Tibial nerve (tissue), 3 donors: Measurements from ENCODE around the gene TSFM.

Source experiments
- POLR2A ChIP-seq, 2 donors: fragments of 450-650 bp; IDR thresholded peaks; one replicate each; pipeline ENCODE4 v1.6.1; 2017; ENCODE audit warnings: antibody characterized with exemption in 2 of 2, mild to moderate bottlenecking in 2 of 2, moderate library complexity in 2 of 2
- TF ChIP-seq, protein P1 (sequence below), 5 experiments: fragments of 200-600 bp in 3 of 5; fragments of 450-650 bp in 2 of 5; sonication (generic) in 3 of 5; IDR thresholded peaks; one replicate each; pipeline ENCODE4 v1.5.1; 2016 to 2019; ENCODE audit warnings: antibody characterized with exemption in 5 of 5, mild to moderate bottlenecking in 3 of 5, moderate library complexity in 2 of 5

DNA sequence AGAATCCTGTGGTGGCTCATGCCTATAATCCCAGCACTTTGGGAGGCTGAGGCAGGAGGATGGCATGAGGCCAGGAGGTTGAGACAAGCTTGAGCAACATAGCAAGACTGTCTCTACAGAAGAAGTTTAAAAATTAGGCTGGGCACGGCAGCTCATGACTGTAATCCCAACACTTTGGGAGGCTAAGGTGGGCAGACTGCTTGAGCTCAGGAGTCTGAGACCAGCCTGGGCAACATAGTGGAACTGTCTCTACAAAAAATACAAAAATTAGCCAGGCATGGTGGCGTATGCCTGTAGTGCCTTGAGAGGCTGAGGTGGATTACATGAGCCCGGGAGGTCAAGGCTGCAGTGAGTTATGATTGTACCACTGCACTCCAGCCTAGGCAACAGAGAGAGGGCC is 14.7 kb upstream of the TSFM start:
- TF ChIP-seq, protein P1, sequence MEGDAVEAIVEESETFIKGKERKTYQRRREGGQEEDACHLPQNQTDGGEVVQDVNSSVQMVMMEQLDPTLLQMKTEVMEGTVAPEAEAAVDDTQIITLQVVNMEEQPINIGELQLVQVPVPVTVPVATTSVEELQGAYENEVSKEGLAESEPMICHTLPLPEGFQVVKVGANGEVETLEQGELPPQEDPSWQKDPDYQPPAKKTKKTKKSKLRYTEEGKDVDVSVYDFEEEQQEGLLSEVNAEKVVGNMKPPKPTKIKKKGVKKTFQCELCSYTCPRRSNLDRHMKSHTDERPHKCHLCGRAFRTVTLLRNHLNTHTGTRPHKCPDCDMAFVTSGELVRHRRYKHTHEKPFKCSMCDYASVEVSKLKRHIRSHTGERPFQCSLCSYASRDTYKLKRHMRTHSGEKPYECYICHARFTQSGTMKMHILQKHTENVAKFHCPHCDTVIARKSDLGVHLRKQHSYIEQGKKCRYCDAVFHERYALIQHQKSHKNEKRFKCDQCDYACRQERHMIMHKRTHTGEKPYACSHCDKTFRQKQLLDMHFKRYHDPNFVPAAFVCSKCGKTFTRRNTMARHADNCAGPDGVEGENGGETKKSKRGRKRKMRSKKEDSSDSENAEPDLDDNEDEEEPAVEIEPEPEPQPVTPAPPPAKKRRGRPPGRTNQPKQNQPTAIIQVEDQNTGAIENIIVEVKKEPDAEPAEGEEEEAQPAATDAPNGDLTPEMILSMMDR (IDR thresholded peaks at IDR 0.05), result no peak
- no peak for TF ChIP-seq POLR2A (IDR thresholded peaks at IDR 0.05)
